Type B pancreatic cell (in vitro differentiated cells): ENCODE measurements around the gene CHORDC1. TPM values are rescaled to one million over a fixed set of nuclear protein-coding genes. Genes with fewer than 3 reads are reported as not detected.
"Not testable (repeated sequence)": the region's sequence is repeated elsewhere in the genome, so short reads cannot be mapped to it uniquely, and the experiment has no call there.

Experiments
- DNase-seq: peaks from one replicate; pipeline ENCODE4 v3.0.0; 2021; ENCODE audit warnings: mixed read lengths; ENCODE audit not compliant: unreplicated experiment; ENCODE audit errors: extremely low spot score
- H3K27ac Mint-ChIP-seq: 2 replicates; pipeline ENCODE4 v1.8.0; 2021; ENCODE audit warnings: mild to moderate bottlenecking, mixed read lengths
- H3K27me3 Mint-ChIP-seq: 2 replicates; pipeline ENCODE4 v1.8.0; 2021; ENCODE audit warnings: mixed read lengths
- H3K36me3 Mint-ChIP-seq: 2 replicates; pipeline ENCODE4 v1.8.0; 2021; ENCODE audit warnings: mixed read lengths
- H3K4me1 Mint-ChIP-seq: one replicate; pipeline ENCODE4 v1.8.0; 2021; ENCODE audit warnings: mixed read lengths; ENCODE audit not compliant: unreplicated experiment
- H3K4me3 Mint-ChIP-seq: 2 replicates; pipeline ENCODE4 v1.8.0; 2021; ENCODE audit warnings: mild to moderate bottlenecking, mixed read lengths
- H3K9me3 Mint-ChIP-seq: 2 replicates; pipeline ENCODE4 v1.8.0; 2021; ENCODE audit warnings: mixed read lengths
- total RNA-seq: library from RNA; stranded (reverse); gene quantifications from 2 replicates; pipeline ENCODE4 v1.2.1, GENCODE V29; 2021; ENCODE audit warnings: low replicate concordance
- TF ChIP-seq, protein P1 (sequence below): fragments of 200-600 bp; sonication (generic); conservative IDR thresholded peaks from 2 replicates; pipeline ENCODE4 v1.5.0; 2021; ENCODE audit warnings: antibody characterized with exemption, mild to moderate bottlenecking

The CHORDC1 gene
- total RNA-seq, 1 donor from 2014 or later = 63.7 TPM

GRCh38 chr11:90178751-90179150 is 44.1 kb downstream of the CHORDC1 start:
- no peaks in the 10 kb centered on the region for H3K4me1 Mint-ChIP-seq
- no peak overlapping the region for H3K4me3 Mint-ChIP-seq
- H3K27me3 Mint-ChIP-seq = no peaks in the 10 kb centered on the region
- no peak for DNase-seq
- peak overlapping the region; percentile 68 for H3K27ac Mint-ChIP-seq
- TF ChIP-seq, protein P1, sequence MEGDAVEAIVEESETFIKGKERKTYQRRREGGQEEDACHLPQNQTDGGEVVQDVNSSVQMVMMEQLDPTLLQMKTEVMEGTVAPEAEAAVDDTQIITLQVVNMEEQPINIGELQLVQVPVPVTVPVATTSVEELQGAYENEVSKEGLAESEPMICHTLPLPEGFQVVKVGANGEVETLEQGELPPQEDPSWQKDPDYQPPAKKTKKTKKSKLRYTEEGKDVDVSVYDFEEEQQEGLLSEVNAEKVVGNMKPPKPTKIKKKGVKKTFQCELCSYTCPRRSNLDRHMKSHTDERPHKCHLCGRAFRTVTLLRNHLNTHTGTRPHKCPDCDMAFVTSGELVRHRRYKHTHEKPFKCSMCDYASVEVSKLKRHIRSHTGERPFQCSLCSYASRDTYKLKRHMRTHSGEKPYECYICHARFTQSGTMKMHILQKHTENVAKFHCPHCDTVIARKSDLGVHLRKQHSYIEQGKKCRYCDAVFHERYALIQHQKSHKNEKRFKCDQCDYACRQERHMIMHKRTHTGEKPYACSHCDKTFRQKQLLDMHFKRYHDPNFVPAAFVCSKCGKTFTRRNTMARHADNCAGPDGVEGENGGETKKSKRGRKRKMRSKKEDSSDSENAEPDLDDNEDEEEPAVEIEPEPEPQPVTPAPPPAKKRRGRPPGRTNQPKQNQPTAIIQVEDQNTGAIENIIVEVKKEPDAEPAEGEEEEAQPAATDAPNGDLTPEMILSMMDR = no peak
- peaks cover 5% of the 10 kb centered on the region for H3K9me3 Mint-ChIP-seq
- H3K36me3 Mint-ChIP-seq = no peaks in the 10 kb centered on the region

DNA sequence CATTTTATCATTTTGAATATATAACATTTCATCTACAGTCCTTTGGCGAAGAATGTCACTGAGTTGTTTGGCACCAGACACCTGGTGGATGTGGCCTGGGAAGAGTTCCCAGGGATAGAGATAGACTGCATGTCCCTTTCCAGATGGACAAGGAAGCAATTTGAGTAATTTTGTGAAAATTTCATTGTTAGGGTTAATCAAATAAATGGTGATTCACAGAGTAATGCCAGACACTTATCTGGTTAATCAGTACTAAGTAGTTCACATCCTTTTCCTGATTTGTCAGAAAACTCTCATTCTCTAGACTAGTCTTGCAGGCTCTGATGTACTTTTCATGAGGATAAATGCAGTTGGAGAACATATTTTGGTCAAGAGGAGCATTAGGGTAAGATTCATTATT is 46.8 kb downstream of the CHORDC1 start:
- no peak for DNase-seq
- Mint-ChIP-seq H3K27me3 (no peaks in the 10 kb centered on the region), H3K4me3 (no peak overlapping the region), H3K9me3 (peaks cover 5% of the 10 kb centered on the region), H3K4me1 (no peaks in the 10 kb centered on the region), H3K36me3 (no peaks in the 10 kb centered on the region), H3K27ac (no peak overlapping the region)
- TF ChIP-seq, protein P1 = no peak

DNA sequence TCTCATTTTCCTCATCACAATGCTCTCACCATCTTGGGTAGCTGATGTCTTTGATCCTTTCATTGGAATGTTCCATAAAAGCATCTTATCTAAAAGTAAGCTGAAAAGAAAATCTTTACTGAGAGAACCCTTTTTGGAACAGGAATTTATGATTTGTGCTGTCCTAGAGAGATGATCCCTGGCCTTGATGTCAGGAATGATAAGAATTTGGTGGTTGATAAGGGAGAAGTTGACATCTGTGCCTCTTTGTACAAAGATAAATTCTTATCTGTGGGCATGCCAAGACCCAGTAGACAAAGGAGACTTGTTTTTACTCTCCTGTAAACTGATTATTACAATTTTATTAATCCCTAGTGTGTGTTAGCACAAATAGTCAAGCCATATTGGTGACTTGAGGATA is 51.5 kb downstream of the CHORDC1 start:
- Mint-ChIP-seq H3K4me1 (no peaks in the 10 kb centered on the region), H3K9me3 (no peaks in the 10 kb centered on the region), H3K27me3 (no peaks in the 10 kb centered on the region), H3K27ac (no peak overlapping the region), H3K36me3 (peaks cover 4% of the 10 kb centered on the region), H3K4me3 (no peak overlapping the region)
- DNase-seq = no peak
- TF ChIP-seq, protein P1 = no peak

- TF ChIP-seq, protein P1 = no peak
- H3K27me3 Mint-ChIP-seq = no peaks in the 10 kb centered on the region
- H3K9me3 Mint-ChIP-seq = no peaks in the 10 kb centered on the region
- H3K36me3 Mint-ChIP-seq = peaks cover 14% of the 10 kb centered on the region
- DNase-seq = no peak
- H3K4me3 Mint-ChIP-seq = no peak overlapping the region
- H3K4me1 Mint-ChIP-seq = no peaks in the 10 kb centered on the region
- H3K27ac Mint-ChIP-seq = no peak overlapping the region
These were observed 54.3 kb downstream of the CHORDC1 start for GRCh38 chr11:90168571-90168970.

GRCh38 chr11:90167704-90168103 is 55.1 kb downstream of the CHORDC1 start:
- DNase-seq, H3K27ac Mint-ChIP-seq, H3K4me1 Mint-ChIP-seq, H3K27me3 Mint-ChIP-seq, H3K9me3 Mint-ChIP-seq, H3K4me3 Mint-ChIP-seq: not testable (repeated sequence)
- peaks cover 14% of the 10 kb centered on the region for H3K36me3 Mint-ChIP-seq

DNA sequence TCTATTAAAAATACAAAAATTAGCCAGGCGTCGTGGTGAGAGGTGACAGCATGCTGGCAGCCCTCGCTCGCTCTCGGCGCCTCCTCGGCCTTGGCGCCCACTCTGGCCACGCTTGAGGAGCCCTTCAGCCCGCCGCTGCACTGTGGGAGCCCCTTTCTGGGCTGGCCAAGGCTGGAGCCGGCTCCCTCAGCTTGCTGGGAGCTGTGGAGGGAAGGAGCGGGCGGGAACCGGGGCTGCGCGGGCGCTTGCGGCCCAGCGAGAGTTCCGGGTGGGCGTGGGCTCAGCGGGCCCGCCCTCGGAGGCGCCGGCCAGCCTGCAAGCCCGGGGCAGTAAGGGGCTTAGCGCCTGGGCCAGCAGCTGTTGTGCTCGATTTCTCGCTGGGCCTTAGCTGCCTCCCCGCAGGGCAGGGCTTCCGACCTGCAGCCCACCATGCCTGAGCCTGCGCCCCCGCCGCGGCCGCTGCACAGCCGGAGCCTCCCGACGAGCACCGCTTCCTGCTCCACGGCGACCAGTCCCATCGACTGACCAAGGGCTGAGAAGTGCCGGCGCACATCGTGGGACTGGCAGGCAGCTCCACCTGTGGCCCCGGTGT is 55.8 kb downstream of the CHORDC1 start:
- H3K27me3 Mint-ChIP-seq, DNase-seq, H3K27ac Mint-ChIP-seq, H3K4me1 Mint-ChIP-seq, H3K4me3 Mint-ChIP-seq, H3K9me3 Mint-ChIP-seq: not testable (repeated sequence)
- H3K36me3 Mint-ChIP-seq = peaks cover 14% of the 10 kb centered on the region

Other genes starting within 250 kb of the CHORDC1 start
- gene TRIM49C, start 191.9 kb downstream of the CHORDC1 start, total RNA-seq = not detected in 2 replicates
- gene UBTFL1, start 137.1 kb downstream of the CHORDC1 start, total RNA-seq = not detected in 2 replicates
- gene NAALAD2, start 88.4 kb downstream of the CHORDC1 start, total RNA-seq = 5.8 and 16.9 TPM in 2 replicates